Thyroid gland (tissue), 4 donors: ENCODE measurements around the gene E2F6. TPM values are rescaled to one million over a fixed set of nuclear protein-coding genes. Genes with fewer than 3 reads are reported as not detected.

Source experiments
- DNase-seq, 2 donors: peaks; one replicate each; pipeline ENCODE4 v3.0.0-alpha.2; 2019
- H3K27ac ChIP-seq, 3 donors: fragments of 200-600 bp; sonication (generic); 1 replicate in 2 of 3; 2 replicates in 1 of 3; pipeline ENCODE4 v1.5.1; 2016 to 2019; ENCODE audit warnings: mild to moderate bottlenecking in 1 of 3, moderate library complexity in 1 of 3
- H3K27me3 ChIP-seq: fragments of 200-600 bp; sonication (generic); one replicate; pipeline ENCODE4 v1.5.1; 2019
- H3K36me3 ChIP-seq, 2 donors: fragments of 200-600 bp; sonication (generic); one replicate each; pipeline ENCODE4 v1.5.1; 2016 to 2019
- H3K4me1 ChIP-seq, 2 donors: fragments of 200-600 bp; sonication (generic); one replicate each; pipeline ENCODE4 v1.5.1; 2017 to 2019
- H3K4me3 ChIP-seq, 3 donors: fragments of 200-600 bp; sonication (generic); replicated peaks in 1 of 3; 1 replicate in 2 of 3; 2 replicates in 1 of 3; pipeline ENCODE4 v1.5.1; 2016; ENCODE audit warnings: mild to moderate bottlenecking in 1 of 3
- H3K9me3 ChIP-seq: fragments of 200-600 bp; sonication (generic); one replicate; pipeline ENCODE4 v1.5.1; 2017
- CTCF ChIP-seq, 6 experiments: fragments of 200-600 bp in 3 of 6; fragments of 450-650 bp in 3 of 6; sonication (generic) in 3 of 6; IDR thresholded peaks; one replicate each; pipeline ENCODE4 v1.5.1; 2016 to 2019; ENCODE audit warnings: antibody characterized with exemption in 6 of 6, mild to moderate bottlenecking in 2 of 6, inconsistent platforms in 1 of 6, moderate library complexity in 1 of 6
- POLR2A ChIP-seq, 2 donors: fragments of 450-650 bp; IDR thresholded peaks; one replicate each; pipeline ENCODE4 v1.6.1; 2017; ENCODE audit warnings: antibody characterized with exemption in 2 of 2, mild to moderate bottlenecking in 2 of 2, moderate library complexity in 1 of 2
- WGBS, 2 donors: methylation state at CpG; one replicate each; pipeline ENCODE4 v1.1.5; 2017; 5-methylcytosine and 5-hydroxymethylcytosine counted together
- intact Hi-C: fragments of 100-400 bp; cut with DNase I; formaldehyde crosslinking; loops from one replicate; pipeline ENCODE4 v1.15.1; 2023
- total RNA-seq, 4 donors: library from RNA; depleted of rRNA; stranded (reverse); fragments of >200 nt; gene quantifications; one replicate each; pipeline ENCODE4 v1.2.3, GENCODE V29; 2016

The E2F6 gene
- total RNA-seq, 4 donors from 2014 or later, result 15.7 to 26.2 (median 21.2) TPM

- 94 to 98% methylated on average over 9 of the region's 9 CpGs for WGBS, 2 donors
- H3K36me3 ChIP-seq, result no peaks in the 10 kb centered on the region
- TF ChIP-seq POLR2A (IDR thresholded peaks at IDR 0.05), result no peak
- TF ChIP-seq CTCF (IDR thresholded peaks at IDR 0.05), result no peak
- no peaks in the 10 kb centered on the region for H3K27me3 ChIP-seq
- intact Hi-C loops, result no loop called here
- H3K9me3 ChIP-seq, result no peaks in the 10 kb centered on the region
- H3K27ac ChIP-seq, result no peak overlapping the region
- H3K4me3 ChIP-seq, result no peak overlapping the region
- no peaks in the 10 kb centered on the region for H3K4me1 ChIP-seq
- DNase-seq, result no peak
These were observed 27.3 kb downstream of the E2F6 start for GRCh38 chr2:11438555-11439080.

- intact Hi-C loops, result no loop called here
- Histone ChIP-seq H3K9me3 (no peaks in the 10 kb centered on the region), H3K27ac (no peak overlapping the region), H3K4me1 (no peaks in the 10 kb centered on the region), H3K4me3 (no peak overlapping the region), H3K36me3 (no peaks in the 10 kb centered on the region), H3K27me3 (no peaks in the 10 kb centered on the region)
- WGBS, 2 donors, result 93 to 96% methylated on average over 5 of the region's 5 CpGs
- no peak for TF ChIP-seq POLR2A (IDR thresholded peaks at IDR 0.05)
- no peak for TF ChIP-seq CTCF (IDR thresholded peaks at IDR 0.05)
- no peak for DNase-seq
These were observed 28.4 kb downstream of the E2F6 start for GRCh38 chr2:11437602-11438001.

DNA sequence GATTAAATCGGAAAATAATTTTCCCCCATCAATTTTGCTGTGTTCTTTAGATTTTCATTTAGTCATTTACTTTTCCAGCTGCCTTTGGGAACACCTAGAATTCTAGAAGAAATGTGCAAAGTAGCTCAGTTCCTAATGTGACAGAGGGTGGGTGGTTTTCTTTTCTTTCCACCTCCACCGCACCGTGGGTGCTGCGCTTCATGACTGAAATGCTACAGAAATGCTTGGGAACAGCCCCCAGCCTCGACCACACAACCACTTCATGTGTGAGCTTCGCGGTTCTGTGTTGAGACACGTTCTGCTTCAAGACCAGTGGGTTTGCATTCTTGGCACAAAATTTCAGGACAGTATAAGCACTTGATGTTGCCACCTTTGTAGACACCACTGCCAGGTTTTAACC is 30.9 kb downstream of the E2F6 start:
- Histone ChIP-seq H3K27me3 (no peaks in the 10 kb centered on the region), H3K4me3 (no peak overlapping the region), H3K36me3 (no peaks in the 10 kb centered on the region), H3K27ac (no peak overlapping the region), H3K4me1 (no peaks in the 10 kb centered on the region), H3K9me3 (no peaks in the 10 kb centered on the region)
- DNase-seq, result no peak
- intact Hi-C loops, result no loop called here
- 84 to 92% methylated on average over 8 of the region's 8 CpGs for WGBS, 2 donors
- no peak for TF ChIP-seq CTCF (IDR thresholded peaks at IDR 0.05)
- TF ChIP-seq POLR2A (IDR thresholded peaks at IDR 0.05), result no peak

- no peak overlapping the region for H3K4me3 ChIP-seq
- TF ChIP-seq POLR2A (IDR thresholded peaks at IDR 0.05), result no peak
- TF ChIP-seq CTCF (IDR thresholded peaks at IDR 0.05), result no peak
- no peaks in the 10 kb centered on the region for H3K27me3 ChIP-seq
- no peak overlapping the region for H3K27ac ChIP-seq
- H3K4me1 ChIP-seq, result no peaks in the 10 kb centered on the region
- DNase-seq, result no peak
- no peaks in the 10 kb centered on the region for H3K9me3 ChIP-seq
- intact Hi-C loops, result no loop called here
- 98% methylated on average over 7 of the region's 7 CpGs for WGBS, 2 donors
- no peaks in the 10 kb centered on the region for H3K36me3 ChIP-seq
These were observed 31.5 kb downstream of the E2F6 start for GRCh38 chr2:11434443-11434842.

GRCh38 chr2:11433822-11434221 is 32.1 kb downstream of the E2F6 start:
- DNase-seq, result no peak
- Histone ChIP-seq H3K4me1 (no peaks in the 10 kb centered on the region), H3K4me3 (no peak overlapping the region), H3K27me3 (no peaks in the 10 kb centered on the region), H3K27ac (no peak overlapping the region), H3K9me3 (no peaks in the 10 kb centered on the region), H3K36me3 (no peaks in the 10 kb centered on the region)
- no peak for TF ChIP-seq POLR2A (IDR thresholded peaks at IDR 0.05)
- no peak for TF ChIP-seq CTCF (IDR thresholded peaks at IDR 0.05)
- WGBS, 2 donors, result 92 to 93% methylated on average over 5 of the region's 5 CpGs
- intact Hi-C loops, result no loop called here
